GM11168 (cell line): Measurements from ENCODE around the gene CCDC40.

ENCODE experiments used
- in situ Hi-C: fragments of 300-500 bp; cut with MboI; formaldehyde crosslinking; loops from one replicate; pipeline ENCODE4 v1.12.0; 2022; ENCODE audit warnings: low sequenced_read_pairs; ENCODE audit not compliant: unreplicated experiment

Gene CCDC40

DNA sequence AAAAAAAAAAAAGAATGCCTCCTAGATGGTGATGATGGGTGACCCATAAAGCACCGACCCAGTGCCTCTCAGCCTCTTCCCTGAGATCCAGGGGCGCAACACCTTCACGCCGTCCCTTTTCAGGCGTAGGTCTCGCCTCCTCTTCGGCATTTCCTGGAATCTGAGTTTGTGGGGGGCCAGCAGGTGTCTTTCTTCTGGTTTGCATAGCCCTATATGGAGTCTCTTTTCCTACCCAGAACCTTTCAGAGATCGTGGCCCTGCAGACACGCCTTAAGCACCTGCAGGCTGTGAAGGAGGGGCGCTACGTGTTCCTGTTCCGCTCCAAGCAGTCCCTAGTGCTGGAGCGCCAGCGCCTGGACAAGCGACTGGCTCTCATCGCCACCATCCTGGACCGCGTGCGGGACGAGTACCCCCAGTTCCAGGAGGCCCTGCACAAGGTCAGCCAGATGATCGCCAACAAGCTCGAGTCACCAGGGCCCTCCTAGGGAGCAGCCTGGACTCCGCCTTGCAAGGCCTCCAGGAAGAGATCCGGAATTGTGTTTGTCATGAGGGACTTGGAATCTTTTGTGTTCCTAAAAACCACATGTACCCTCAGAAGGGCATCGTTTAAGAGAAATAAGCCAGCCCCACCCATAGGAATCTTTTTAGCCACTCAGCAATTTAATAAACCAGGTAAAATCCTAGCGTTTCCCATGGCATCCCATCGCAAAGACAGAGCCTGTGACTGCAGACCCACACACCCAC is 63.0 kb downstream of the CCDC40 start:
- in situ Hi-C loops, result no loop called here

DNA sequence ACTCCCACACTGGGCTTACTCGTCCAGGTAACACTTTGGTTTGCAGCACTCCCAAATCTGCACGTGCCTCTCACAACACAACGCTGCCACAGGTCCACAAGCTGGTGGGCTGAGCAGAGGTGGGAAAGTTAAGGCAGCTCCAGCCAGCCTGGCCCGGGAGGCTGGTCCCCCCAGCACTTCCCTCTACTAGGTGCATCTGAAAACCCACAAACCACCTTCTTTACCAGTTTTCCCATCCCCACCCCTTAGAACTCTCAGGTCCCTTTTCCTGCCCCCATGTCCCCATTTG is 63.5 kb downstream of the CCDC40 start:
- in situ Hi-C loops, result no loop called here

DNA sequence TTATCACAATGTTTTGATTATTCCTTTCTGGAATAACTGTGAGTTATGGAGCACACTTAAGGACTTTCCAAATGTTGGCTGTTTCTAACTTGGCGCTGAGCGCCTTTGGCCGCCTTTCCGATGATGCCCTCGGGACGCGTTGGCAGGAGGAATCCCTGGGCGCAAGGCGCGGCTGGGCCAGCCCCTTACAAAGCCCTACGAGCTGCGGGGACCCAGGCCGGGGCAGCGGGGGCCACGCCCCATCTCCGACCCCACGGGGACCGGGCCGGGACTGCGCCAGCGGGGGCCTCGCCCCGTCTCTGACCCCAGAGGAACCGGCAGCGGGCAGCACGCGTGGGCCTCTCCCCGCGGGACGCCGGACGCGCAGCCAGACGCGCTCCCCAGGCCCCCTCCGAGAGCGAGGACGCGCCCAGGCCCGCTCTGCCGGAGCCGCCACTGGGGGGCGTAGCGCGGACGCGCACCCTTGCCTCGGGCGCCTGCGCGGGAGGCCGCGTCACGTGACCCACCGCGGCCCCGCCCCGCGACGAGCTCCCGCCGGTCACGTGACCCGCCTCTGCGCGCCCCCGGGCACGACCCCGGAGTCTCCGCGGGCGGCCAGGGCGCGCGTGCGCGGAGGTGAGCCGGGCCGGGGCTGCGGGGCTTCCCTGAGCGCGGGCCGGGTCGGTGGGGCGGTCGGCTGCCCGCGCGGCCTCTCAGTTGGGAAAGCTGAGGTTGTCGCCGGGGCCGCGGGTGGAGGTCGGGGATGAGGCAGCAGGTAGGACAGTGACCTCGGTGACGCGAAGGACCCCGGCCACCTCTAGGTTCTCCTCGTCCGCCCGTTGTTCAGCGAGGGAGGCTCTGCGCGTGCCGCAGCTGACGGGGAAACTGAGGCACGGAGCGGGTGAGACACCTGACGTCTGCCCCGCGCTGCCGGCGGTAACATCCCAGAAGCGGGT is 64.8 kb downstream of the CCDC40 start, which contains the start of gene GAA:
GAA (plus strand) TSS at position 571 of the 935 bp plus-strand sequence. CDS start 3,006 bp downstream, outside the sequence.
- in situ Hi-C loops, result no loop called here

DNA sequence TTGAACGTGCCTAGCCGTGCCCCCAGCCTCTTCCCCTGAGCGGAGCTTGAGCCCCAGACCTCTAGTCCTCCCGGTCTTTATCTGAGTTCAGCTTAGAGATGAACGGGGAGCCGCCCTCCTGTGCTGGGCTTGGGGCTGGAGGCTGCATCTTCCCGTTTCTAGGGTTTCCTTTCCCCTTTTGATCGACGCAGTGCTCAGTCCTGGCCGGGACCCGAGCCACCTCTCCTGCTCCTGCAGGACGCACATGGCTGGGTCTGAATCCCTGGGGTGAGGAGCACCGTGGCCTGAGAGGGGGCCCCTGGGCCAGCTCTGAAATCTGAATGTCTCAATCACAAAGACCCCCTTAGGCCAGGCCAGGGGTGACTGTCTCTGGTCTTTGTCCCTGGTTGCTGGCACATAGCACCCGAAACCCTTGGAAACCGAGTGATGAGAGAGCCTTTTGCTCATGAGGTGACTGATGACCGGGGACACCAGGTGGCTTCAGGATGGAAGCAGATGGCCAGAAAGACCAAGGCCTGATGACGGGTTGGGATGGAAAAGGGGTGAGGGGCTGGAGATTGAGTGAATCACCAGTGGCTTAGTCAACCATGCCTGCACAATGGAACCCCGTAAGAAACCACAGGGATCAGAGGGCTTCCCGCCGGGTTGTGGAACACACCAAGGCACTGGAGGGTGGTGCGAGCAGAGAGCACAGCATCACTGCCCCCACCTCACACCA is 65.7 kb downstream of the CCDC40 start:
- in situ Hi-C loops, result no loop called here

DNA sequence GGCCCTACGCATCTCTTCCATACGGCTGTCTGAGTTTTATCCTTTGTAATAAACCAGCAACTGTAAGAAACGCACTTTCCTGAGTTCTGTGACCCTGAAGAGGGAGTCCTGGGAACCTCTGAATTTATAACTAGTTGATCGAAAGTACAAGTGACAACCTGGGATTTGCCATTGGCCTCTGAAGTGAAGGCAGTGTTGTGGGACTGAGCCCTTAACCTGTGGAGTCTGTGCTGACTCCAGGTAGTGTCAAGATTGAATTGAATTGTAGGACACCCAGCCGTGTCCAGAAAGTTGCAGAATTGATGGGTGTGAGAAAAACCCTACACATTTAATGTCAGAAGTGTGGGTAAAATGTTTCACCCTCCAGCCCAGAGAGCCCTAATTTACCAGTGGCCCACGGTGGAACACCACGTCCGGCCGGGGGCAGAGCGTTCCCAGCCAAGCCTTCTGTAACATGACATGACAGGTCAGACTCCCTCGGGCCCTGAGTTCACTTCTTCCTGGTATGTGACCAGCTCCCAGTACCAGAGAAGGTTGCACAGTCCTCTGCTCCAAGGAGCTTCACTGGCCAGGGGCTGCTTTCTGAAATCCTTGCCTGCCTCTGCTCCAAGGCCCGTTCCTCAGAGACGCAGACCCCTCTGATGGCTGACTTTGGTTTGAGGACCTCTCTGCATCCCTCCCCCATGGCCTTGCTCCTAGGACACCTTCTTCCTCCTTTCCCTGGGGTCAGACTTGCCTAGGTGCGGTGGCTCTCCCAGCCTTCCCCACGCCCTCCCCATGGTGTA is 66.4 kb downstream of the CCDC40 start:
- in situ Hi-C loops, result no loop called here

DNA sequence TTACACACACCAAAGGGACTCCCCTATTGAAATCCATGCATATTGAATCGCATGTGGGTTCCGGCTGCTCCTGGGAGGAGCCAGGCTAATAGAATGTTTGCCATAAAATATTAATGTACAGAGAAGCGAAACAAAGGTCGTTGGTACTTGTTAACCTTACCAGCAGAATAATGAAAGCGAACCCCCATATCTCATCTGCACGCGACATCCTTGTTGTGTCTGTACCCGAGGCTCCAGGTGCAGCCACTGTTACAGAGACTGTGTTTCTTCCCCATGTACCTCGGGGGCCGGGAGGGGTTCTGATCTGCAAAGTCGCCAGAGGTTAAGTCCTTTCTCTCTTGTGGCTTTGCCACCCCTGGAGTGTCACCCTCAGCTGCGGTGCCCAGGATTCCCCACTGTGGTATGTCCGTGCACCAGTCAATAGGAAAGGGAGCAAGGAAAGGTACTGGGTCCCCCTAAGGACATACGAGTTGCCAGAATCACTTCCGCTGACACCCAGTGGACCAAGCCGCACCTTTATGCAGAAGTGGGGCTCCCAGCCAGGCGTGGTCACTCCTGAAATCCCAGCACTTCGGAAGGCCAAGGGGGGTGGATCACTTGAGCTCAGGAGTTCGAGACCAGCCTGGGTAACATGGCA is 67.1 kb downstream of the CCDC40 start:
- in situ Hi-C loops, result no loop called here

DNA sequence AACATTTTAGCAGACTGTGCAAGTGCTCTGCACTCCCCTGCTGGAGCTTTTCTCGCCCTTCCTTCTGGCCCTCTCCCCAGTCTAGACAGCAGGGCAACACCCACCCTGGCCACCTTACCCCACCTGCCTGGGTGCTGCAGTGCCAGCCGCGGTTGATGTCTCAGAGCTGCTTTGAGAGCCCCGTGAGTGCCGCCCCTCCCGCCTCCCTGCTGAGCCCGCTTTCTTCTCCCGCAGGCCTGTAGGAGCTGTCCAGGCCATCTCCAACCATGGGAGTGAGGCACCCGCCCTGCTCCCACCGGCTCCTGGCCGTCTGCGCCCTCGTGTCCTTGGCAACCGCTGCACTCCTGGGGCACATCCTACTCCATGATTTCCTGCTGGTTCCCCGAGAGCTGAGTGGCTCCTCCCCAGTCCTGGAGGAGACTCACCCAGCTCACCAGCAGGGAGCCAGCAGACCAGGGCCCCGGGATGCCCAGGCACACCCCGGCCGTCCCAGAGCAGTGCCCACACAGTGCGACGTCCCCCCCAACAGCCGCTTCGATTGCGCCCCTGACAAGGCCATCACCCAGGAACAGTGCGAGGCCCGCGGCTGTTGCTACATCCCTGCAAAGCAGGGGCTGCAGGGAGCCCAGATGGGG is 68.0 kb downstream of the CCDC40 start:
- in situ Hi-C loops, result no loop called here

DNA sequence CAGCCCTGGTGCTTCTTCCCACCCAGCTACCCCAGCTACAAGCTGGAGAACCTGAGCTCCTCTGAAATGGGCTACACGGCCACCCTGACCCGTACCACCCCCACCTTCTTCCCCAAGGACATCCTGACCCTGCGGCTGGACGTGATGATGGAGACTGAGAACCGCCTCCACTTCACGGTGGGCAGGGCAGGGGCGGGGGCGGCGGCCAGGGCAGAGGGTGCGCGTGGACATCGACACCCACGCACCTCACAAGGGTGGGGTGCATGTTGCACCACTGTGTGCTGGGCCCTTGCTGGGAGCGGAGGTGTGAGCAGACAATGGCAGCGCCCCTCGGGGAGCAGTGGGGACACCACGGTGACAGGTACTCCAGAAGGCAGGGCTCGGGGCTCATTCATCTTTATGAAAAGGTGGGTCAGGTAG is 68.5 kb downstream of the CCDC40 start:
- in situ Hi-C loops, result no loop called here

DNA sequence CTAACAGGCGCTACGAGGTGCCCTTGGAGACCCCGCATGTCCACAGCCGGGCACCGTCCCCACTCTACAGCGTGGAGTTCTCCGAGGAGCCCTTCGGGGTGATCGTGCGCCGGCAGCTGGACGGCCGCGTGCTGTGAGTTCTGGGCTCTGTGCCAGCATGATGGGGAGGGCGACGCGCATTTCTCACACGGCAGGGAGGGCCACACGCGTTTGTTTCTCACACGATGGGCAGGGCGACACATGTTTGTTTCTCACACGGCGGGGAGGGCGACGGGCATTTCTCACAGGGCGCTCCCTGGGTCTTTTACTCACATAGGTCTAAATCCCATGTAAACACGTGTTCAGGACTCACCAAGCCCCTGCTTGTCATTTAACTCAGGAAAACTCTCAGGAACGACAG is 69.3 kb downstream of the CCDC40 start:
- in situ Hi-C loops, result no loop called here

DNA sequence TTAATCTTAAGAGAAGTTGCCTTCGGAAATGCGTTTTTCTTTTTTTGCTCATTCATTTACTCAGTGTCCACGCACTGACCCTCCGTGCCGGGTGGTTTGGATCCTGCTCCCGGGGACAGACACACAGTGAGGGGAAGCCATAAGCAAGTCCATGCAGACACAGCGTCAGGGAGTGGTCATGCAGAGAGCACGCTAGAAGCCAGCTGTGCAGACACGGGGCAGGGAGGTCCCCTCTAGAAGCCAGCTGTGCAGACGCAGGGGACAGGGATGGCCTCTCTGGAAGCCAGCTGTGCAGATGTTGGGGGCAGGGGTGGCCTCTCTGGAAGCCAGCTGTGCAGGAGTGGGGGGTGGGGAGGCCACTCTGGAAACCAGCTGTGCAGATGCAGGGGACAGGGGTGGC is 69.7 kb downstream of the CCDC40 start:
- in situ Hi-C loops, result no loop called here

DNA sequence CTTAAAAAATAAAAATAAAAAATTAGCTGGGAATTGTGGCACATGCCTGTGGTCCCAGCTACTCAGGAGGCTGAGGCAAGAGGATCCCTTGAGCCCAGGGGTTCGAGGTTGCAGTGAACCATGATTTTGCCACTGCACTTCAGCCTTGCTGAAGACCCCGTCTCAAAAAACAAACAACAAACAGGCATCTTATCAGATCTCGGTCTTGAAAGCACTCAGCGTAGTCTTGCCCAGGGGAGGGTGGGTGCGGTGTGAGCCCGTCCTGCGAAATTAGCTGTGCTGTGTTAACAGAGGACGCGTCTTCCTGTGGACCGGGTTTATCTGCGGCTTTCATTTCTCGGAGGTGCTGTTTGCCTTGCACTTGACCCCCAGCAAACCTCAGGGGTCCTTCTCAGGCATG is 70.3 kb downstream of the CCDC40 start:
- in situ Hi-C loops, result no loop called here

DNA sequence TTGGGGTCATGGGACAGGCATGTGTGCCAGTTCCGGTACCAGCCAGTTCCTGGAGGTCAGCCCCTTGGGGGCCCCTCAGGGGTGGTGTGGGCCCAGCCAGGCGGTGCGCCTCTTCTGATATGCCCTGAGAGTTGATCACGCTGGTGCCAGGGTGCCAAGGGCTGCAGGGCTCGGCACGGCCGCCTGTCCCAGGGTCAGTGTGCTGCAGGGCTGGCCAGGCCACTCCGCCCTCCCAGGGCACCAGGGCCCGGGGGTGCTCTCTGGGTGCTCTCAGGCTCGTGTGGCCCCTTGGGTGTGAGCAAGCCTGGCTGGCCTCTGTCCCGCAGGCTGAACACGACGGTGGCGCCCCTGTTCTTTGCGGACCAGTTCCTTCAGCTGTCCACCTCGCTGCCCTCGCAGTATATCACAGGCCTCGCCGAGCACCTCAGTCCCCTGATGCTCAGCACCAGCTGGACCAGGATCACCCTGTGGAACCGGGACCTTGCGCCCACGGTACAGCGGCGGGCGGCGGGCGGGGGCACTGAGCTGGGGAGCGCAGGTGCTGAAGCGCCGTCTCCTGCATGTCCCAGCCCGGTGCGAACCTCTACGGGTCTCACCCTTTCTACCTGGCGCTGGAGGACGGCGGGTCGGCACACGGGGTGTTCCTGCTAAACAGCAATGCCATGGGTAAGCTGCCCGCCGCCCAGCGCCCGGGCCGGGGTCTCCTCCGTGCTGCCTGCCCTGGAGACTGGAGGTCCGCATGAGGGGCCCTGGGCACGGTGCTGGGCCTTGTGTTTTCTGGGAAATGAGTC is 71.0 kb downstream of the CCDC40 start:
- in situ Hi-C loops, result no loop called here

DNA sequence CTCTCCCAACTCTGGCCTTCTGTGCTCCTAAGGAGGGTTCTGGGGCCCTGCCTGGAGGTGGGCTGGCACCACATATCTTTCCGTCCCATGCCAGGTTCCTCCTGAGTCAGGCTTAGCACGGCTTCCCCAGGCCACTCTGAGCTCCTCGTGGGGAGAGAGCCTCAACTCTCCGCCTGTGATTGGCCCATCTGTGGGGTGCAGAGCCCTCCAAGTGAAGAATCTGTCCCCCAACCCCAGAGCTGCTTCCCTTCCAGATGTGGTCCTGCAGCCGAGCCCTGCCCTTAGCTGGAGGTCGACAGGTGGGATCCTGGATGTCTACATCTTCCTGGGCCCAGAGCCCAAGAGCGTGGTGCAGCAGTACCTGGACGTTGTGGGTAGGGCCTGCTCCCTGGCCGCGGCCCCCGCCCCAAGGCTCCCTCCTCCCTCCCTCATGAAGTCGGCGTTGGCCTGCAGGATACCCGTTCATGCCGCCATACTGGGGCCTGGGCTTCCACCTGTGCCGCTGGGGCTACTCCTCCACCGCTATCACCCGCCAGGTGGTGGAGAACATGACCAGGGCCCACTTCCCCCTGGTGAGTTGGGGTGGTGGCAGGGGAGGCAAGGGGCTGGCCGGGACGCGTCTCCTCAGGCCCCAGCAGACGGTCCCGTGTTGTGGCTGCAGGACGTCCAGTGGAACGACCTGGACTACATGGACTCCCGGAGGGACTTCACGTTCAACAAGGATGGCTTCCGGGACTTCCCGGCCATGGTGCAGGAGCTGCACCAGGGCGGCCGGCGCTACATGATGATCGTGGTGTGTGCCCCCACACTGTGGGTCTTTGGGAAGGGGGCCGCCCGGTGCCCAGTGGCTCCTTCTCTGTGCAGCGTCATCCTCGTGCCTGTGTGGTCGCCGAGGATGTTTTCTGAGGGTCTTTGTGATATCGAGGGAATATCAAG is 71.9 kb downstream of the CCDC40 start:
- in situ Hi-C loops, result no loop called here

DNA sequence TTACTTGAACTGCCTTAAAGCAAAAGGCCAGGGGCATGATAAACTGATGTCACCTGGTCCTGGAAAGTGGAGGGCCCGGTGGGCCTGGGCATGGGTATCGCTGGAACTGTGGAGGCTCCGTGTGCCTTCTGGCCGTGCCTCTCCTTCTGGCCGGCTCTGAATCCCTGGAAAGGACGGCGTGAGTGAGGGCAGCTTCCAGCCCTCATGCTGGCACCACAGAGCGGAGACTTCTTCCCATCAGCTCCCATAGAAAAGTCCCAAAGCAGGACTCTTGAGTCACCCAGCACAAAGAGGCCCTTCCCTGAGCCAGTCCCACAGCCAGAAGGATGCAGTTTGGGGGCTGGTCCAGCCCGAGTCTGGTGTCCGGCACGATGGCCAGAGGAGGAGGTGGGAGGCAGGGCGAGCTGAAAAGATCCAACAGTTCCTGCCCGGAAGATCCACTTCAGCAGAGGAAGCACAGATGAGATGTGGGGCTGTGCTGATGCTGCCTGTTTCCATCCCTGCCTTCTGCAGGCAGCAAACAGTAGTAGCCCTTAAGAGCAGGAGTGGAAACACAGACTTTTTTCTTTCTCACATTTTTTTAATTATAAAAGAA is 72.7 kb downstream of the CCDC40 start:
- in situ Hi-C loops, result no loop called here

DNA sequence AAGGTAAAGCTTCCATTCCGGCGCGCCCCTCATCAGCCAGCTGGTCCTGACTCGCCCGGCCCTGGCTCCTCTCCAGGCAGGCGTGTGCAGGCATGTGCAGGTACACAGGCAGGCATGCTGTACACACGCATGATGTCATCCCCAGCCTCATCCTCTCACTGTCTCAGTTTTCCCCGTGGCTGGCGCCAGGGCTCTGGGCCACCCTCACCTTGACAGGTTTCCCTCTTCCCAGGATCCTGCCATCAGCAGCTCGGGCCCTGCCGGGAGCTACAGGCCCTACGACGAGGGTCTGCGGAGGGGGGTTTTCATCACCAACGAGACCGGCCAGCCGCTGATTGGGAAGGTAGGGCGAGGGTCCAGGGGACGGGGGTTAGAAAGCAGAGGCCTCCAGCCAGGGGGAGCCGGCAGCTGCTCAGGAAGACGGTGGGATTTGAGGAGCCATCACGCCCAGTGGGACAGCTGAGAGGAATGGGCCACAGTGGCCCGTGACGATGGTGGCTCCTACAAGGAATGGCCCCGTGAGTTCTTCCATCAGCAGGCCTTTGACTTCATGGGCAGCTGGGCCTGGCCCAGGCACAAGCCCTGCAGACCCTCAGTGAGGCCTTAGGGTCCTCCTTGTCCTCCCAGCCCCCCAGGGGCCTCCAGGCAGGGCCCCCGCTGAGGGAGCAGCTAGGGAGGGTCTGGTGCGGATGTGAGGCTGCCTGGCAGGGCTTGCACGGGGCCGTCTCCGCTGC is 73.4 kb downstream of the CCDC40 start:
- in situ Hi-C loops, result no loop called here

DNA sequence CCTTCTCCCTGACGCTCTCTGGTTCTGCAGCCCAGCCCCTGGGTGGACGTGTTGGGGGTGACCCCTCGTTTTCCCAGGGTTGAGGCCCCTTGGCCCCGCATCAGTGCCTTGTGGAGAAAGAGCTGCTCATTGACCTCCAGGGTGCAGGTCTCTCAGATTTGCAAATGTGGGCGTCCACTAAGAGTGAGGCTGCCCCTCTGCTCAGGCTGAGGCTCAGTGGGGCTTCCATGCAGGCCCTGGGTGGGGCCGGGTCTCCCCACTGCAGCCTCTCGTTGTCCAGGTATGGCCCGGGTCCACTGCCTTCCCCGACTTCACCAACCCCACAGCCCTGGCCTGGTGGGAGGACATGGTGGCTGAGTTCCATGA is 74.0 kb downstream of the CCDC40 start:
- in situ Hi-C loops, result no loop called here
